Measurements from ENCODE around the gene ZNF608.

Gene ZNF608

DNA sequence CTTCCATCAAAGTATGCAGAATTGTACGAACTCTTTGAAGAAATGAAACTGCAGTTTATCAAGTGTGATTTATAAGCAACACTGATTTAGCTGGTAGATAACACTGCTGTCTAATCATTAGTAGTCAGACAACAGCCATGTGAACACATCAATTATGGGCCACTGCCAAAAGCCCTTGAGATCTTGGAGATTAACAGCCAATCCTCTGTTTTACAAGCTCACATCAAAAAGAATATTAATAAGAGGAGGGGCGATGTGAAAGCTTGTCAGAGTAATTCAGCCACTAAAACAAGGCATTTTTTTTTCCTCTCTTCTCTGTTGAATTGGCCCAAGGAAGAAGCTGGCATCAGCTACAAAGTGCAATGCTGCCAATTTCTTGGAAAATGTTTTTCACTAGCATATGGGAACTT is 28.1 kb downstream of the ZNF608 start:
- no peak for DNase-seq (ENCODE audit: low read depth)
- TF ChIP-seq, protein P1, sequence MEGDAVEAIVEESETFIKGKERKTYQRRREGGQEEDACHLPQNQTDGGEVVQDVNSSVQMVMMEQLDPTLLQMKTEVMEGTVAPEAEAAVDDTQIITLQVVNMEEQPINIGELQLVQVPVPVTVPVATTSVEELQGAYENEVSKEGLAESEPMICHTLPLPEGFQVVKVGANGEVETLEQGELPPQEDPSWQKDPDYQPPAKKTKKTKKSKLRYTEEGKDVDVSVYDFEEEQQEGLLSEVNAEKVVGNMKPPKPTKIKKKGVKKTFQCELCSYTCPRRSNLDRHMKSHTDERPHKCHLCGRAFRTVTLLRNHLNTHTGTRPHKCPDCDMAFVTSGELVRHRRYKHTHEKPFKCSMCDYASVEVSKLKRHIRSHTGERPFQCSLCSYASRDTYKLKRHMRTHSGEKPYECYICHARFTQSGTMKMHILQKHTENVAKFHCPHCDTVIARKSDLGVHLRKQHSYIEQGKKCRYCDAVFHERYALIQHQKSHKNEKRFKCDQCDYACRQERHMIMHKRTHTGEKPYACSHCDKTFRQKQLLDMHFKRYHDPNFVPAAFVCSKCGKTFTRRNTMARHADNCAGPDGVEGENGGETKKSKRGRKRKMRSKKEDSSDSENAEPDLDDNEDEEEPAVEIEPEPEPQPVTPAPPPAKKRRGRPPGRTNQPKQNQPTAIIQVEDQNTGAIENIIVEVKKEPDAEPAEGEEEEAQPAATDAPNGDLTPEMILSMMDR (conservative IDR thresholded peaks at IDR 0.05; ENCODE audit: low read depth, low read length): no peak
- no peak overlapping the region for H3K4me3 ChIP-seq (ENCODE audit: low read length)

DNA sequence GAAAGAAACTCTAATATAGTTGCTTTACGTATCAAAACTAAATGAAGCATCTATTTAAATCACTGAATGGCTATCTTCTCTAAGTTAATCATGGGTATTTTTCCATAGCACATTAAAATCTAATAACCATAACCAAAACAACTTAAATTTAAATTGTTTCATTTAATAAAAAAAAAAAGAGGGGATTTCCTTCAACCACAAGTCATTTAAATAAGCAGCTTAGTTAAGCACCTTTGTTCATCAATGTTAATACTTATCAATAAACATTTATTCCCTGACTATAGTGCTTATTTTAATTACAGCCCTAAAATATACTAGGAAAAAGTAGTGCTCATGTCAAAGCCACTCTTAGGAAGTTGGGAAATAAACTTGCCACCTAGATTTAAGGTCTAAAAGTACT is 30.3 kb downstream of the ZNF608 start:
- DNase-seq (ENCODE audit: low read depth): no peak
- H3K4me3 ChIP-seq (ENCODE audit: low read length): no peak overlapping the region
- TF ChIP-seq, protein P1 (conservative IDR thresholded peaks at IDR 0.05; ENCODE audit: low read depth, low read length): no peak

DNA sequence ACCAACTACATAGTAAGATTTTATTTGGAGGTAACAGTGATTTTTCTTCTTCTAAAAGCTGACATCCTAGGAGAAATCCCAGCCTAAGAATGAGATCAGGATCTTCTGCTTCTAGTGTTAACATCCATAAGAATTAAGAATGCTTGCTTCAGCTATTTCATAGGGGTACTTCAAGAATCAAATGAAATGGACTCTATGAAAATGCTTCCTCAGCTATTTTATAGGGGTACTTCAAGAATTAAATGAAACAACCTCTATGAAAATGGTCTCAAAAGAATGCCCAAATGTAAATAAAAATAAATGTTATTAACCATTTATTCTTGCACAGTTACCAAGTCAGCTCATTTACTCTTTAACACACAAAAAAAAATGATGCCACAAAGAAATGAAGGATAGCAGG is 31.5 kb downstream of the ZNF608 start:
- no peak overlapping the region for H3K4me3 ChIP-seq (ENCODE audit: low read length)
- TF ChIP-seq, protein P1 (conservative IDR thresholded peaks at IDR 0.05; ENCODE audit: low read depth, low read length): no peak
- no peak for DNase-seq (ENCODE audit: low read depth)

DNA sequence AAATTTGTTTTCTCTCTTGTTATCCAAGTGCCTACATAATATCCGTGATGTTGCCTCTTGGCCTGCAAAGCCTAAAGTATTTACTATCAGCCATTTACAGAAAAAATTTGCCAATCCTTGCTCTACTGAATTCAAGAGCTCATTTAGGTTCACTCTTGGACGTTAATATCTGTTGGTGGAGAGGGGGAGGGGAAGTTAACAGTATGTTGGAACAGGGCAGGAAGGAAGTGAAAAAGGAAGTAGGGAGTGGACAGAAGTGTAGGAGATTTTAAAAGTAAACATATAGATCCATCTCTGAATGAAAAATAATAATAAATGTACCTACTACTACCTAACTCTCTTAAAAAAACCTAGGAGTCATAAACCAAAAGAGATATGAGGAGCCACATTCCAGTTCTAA is 32.8 kb downstream of the ZNF608 start:
- TF ChIP-seq, protein P1 (conservative IDR thresholded peaks at IDR 0.05; ENCODE audit: low read depth, low read length): no peak
- no peak for DNase-seq (ENCODE audit: low read depth)
- no peak overlapping the region for H3K4me3 ChIP-seq (ENCODE audit: low read length)

DNA sequence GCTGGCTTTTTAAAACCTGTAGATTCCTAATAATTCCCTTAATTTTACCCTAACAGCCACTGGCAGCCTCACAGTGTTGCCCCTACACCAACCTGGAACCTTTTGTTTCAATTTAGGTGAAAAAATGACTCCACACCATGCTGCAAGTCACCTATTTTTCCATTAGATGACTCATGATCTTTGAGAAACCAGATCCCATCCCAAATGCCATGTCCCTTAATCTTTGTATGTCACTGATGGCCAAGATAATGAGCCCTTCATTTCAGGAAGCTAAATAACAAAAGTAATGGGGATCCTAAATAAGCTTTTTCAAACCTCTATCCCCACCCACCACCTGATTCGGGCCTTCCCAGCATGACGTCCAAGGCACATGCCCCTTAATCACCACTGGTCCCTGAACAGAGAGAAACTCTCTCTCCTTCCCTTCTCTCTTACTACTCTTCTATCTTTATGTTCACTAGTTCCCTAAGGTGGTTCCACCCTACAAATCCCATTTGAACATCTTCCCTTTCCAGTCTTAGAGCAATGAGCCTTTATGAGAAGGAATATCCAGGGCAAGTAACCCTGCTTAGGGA is 33.6 kb downstream of the ZNF608 start:
- TF ChIP-seq, protein P1 (conservative IDR thresholded peaks at IDR 0.05; ENCODE audit: low read depth, low read length): no peak
- DNase-seq (ENCODE audit: low read depth): no peak
- no peak overlapping the region for H3K4me3 ChIP-seq (ENCODE audit: low read length)

DNA sequence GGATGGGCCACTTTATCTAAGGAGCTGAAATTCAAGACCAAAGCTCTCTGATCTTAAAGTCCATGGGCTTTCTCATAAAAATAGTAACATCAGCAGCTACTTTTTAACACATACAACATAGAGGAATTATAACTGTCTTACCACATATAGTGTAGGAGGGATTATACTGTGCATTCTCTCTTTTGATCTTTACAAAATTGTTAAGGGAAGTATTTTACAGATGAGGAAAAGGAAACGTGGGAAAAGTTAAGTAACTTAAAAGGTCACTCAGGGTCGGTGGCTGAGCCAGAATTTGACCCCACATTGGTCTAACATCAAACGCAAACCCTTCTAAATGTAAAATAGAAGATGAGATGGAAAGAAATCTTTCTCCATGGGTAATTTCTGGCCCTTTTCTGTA is 38.4 kb downstream of the ZNF608 start:
- H3K4me3 ChIP-seq (ENCODE audit: low read length): no peak overlapping the region
- TF ChIP-seq, protein P1 (conservative IDR thresholded peaks at IDR 0.05; ENCODE audit: low read depth, low read length): no peak
- no peak for DNase-seq (ENCODE audit: low read depth)

DNA sequence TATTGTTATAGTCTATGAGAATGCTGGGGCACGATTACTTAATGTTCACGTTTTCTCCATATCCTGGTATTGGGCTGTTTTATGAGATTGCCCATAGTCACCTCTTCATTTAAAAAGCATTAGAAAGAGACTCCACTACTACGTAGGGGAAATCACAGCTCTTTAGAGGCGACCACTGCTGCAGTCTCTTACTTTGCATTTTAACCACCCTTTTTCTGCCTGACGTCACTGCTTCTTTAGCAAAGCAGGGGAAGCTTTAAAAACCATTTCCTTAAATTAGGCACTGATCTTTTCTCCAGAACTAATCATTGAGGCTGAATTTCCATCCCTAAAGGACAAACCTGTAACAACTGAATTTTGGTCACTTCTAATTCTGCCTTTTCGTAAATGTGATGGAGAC is 38.9 kb downstream of the ZNF608 start:
- no peak overlapping the region for H3K4me3 ChIP-seq (ENCODE audit: low read length)
- DNase-seq (ENCODE audit: low read depth): no peak
- TF ChIP-seq, protein P1 (conservative IDR thresholded peaks at IDR 0.05; ENCODE audit: low read depth, low read length): no peak

Data from retinal pigment epithelial cell (primary cell).